ENCODE measurements around the gene MARCHF4.

DNA sequence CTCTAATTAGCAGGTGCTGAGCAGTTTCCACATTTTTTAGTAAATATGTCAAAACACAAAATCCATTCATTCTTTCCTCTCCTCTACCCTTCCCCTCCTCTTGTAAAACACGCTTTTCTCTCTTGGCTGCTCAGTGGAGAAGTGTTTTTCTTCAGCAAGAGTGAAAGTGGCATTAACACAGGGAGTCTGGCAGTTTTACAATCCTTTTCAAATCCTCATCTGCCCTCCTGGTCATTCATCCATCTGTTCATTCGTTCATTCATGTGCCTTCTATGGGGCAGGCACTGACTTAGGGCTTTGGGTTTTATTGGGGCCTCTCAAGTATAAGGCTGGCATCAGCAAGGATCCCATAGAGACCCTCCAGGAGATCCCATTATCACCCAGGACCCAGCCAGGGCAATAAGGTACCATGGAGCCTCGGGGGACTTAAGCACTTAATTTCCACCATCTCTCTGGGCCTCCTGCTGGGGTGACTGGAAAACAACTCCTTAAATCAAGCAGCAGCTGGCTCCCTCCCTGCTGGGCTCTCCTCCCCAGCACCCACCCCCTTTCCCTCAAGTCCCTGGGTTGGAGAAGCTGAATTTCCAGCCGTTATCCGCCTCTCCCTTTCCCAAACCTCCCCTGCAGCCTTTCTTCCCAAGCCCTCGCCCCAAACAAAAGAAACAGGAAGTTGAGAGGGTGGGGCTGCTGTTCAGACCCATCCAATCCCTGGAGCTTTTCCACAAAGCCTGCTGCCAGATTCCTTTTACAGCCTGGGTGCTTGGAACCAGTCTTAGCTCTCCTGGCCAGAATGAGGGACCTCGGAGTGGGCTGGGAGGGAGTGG lies 32.6 kb downstream of the MARCHF4 start:
- TF ChIP-seq CTCF (IDR thresholded peaks at IDR 0.05) = no peak
- TF ChIP-seq POLR2A (IDR thresholded peaks at IDR 0.05) = no peak
